GM12891 (cell line): ENCODE measurements around the gene F8.

ENCODE experiments used
- POLR2A ChIP-seq: IDR thresholded peaks from 2 replicates; pipeline ENCODE4 v1.6.1; 2011; ENCODE audit warnings: low read depth, low read length, control low read depth
- POLR2AphosphoS5 ChIP-seq: IDR thresholded peaks from 2 replicates; pipeline ENCODE4 v1.6.1; 2011; ENCODE audit warnings: low read depth, low read length, control low read depth
- POU2F2 ChIP-seq: IDR thresholded peaks from 2 replicates; pipeline ENCODE4 v1.6.1; 2011; ENCODE audit warnings: low read depth, mild to moderate bottlenecking, control low read depth, low read length, moderate library complexity
- SPI1 ChIP-seq: IDR thresholded peaks from 2 replicates; pipeline ENCODE4 v1.6.1; 2011; ENCODE audit warnings: low read depth, low read length, control low read depth
- TAF1 ChIP-seq: IDR thresholded peaks from 2 replicates; pipeline ENCODE4 v1.6.1; 2011; ENCODE audit warnings: low read depth, low read length, control low read depth

- TF ChIP-seq POLR2A (no peak), POLR2AphosphoS5 (no peak), SPI1 (no peak), TAF1 (no peak), POU2F2 (no peak)
Measured at GRCh38 chrX:154998204-154998880, 24.2 kb downstream of the F8 start.
